MM.1S (cell line): Measurements from ENCODE around the gene RAD23A.

Experiments
- DNase-seq: peaks from one replicate; pipeline ENCODE4 v3.0.0-alpha.2; 2015
- H2AFZ ChIP-seq: fragments of 300-600 bp; sonication (generic); 2 replicates; pipeline ENCODE4 v1.6.0; 2016; ENCODE audit warnings: antibody characterized with exemption, low read length
- H3F3A ChIP-seq: fragments of 300-600 bp; sonication (generic); 2 replicates; pipeline ENCODE4 v1.6.1; 2016; ENCODE audit warnings: mild to moderate bottlenecking, antibody characterized with exemption, low read length, moderate library complexity, mixed read lengths; ENCODE audit not compliant: insufficient read depth
- H3K27ac ChIP-seq: fragments of 300-600 bp; sonication (generic); 2 replicates; pipeline ENCODE4 v1.5.1; 2016; ENCODE audit warnings: mild to moderate bottlenecking, low read length
- H3K27me3 ChIP-seq: fragments of 300-600 bp; sonication (generic); replicated peaks from 2 replicates; pipeline ENCODE4 v1.6.0; 2016; ENCODE audit warnings: low read length; ENCODE audit not compliant: insufficient read depth
- H3K36me3 ChIP-seq: fragments of 300-600 bp; sonication (generic); replicated peaks from 2 replicates; pipeline ENCODE4 v1.6.1; 2016; ENCODE audit warnings: mild to moderate bottlenecking, low read length, mixed read lengths; ENCODE audit not compliant: insufficient read depth
- H3K4me1 ChIP-seq: fragments of 300-600 bp; sonication (generic); 2 replicates; pipeline ENCODE4 v1.6.1; 2016; ENCODE audit warnings: low read length, mixed read lengths
- H3K4me2 ChIP-seq: fragments of 300-600 bp; sonication (generic); 2 replicates; pipeline ENCODE4 v1.6.0; 2016; ENCODE audit warnings: low read depth, low read length
- H3K4me3 ChIP-seq: fragments of 300-600 bp; sonication (generic); 2 replicates; pipeline ENCODE4 v1.5.1; 2016; ENCODE audit warnings: low read length, mixed read lengths
- H3K79me2 ChIP-seq: fragments of 300-600 bp; sonication (generic); 2 replicates; pipeline ENCODE4 v1.6.1; 2016; ENCODE audit warnings: mixed run types, low read length, mixed read lengths
- H3K9ac ChIP-seq: fragments of 300-600 bp; sonication (generic); 2 replicates; pipeline ENCODE4 v1.6.1; 2016; ENCODE audit warnings: low read length, mixed read lengths
- H3K9me2 ChIP-seq: fragments of 300-600 bp; sonication (generic); replicated peaks from 2 replicates; pipeline ENCODE4 v1.6.1; 2016; ENCODE audit warnings: mild to moderate bottlenecking, low read length, mixed read lengths; ENCODE audit not compliant: insufficient read depth
- H3K9me3 ChIP-seq: fragments of 300-600 bp; sonication (generic); replicated peaks from 2 replicates; pipeline ENCODE4 v1.6.1; 2016; ENCODE audit warnings: mild to moderate bottlenecking, low read length, mixed read lengths; ENCODE audit not compliant: insufficient read depth
- H4K20me1 ChIP-seq: fragments of 300-600 bp; sonication (generic); 2 replicates; pipeline ENCODE4 v1.6.1; 2016; ENCODE audit warnings: mild to moderate bottlenecking, low read length, moderate library complexity, mixed read lengths; ENCODE audit not compliant: insufficient read depth
- EZH2 ChIP-seq: fragments of 300-600 bp; sonication (generic); optimal IDR thresholded peaks from 2 replicates; pipeline ENCODE3; 2017; ENCODE audit warnings: low read depth, mild to moderate bottlenecking, antibody characterized with exemption, low read length, mixed read lengths
- EZH2phosphoT487 ChIP-seq: fragments of 300-600 bp; sonication (generic); IDR thresholded peaks from 2 replicates; pipeline ENCODE4 v1.6.1; 2018; ENCODE audit warnings: antibody characterized with exemption, low read length
- TF ChIP-seq, protein P1 (sequence below): fragments of 300-600 bp; sonication (generic); IDR thresholded peaks from 2 replicates; pipeline ENCODE4 v1.5.1; 2016; ENCODE audit warnings: antibody characterized with exemption, low read length, mixed read lengths

The RAD23A gene

DNA sequence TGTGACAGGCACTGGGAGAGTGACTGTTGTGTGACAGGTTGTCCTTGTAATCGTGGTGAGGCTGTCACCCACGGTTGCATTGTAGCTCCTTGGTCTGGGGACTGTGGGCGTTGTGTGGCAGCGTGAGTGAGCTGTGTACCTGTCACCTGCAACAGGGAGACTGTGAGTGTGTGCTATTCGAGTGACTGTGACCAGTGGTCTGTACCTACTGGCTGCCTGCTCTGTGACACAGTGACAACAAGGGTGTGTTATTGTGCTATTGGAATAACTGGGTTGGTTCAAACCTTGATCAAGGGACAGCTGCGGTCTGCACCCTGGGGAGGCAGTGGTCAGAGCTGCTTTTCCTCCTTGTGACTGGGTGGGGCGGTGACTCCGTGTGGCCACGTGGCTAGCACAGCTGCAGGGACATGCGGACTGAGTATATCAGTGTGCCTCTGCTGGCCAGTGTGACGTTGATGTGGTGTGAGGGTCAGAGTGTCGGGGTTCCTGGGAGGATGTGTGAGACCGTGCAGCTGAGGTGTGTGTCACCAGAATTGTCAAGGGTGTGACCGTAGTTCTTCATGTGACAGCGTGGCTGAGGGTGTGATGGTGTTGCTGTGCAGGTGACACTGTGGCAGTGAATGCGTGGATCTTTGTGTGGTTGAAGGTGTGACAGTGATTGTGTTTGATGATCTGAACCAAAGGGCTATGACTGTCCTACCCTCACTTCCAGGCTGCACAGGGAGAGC lies 39.6 kb downstream of the RAD23A start:
- Histone ChIP-seq H3K27ac (no peak overlapping the region), H3K27me3 (peaks cover 27% of the 10 kb centered on the region), H3K4me2 (peak overlapping the region; percentile 27)

GRCh38 chr19:12986726-12987125 lies 41.1 kb downstream of the RAD23A start:
- no peak overlapping the region for H3K9ac ChIP-seq
- no peaks in the 10 kb centered on the region for H3K79me2 ChIP-seq
- H3K27me3 ChIP-seq, result peaks cover 22% of the 10 kb centered on the region

More for the DNA sequence above, 39.6 kb downstream of the RAD23A start:
- peak; percentile 51 for DNase-seq
- no peaks in the 10 kb centered on the region for H3K9me3 ChIP-seq
- H3K4me3 ChIP-seq, result no peak overlapping the region
- H3K36me3 ChIP-seq, result no peaks in the 10 kb centered on the region
- H3K79me2 ChIP-seq, result no peaks in the 10 kb centered on the region
- H3K9me2 ChIP-seq, result no peaks in the 10 kb centered on the region
- TF ChIP-seq, protein P1, sequence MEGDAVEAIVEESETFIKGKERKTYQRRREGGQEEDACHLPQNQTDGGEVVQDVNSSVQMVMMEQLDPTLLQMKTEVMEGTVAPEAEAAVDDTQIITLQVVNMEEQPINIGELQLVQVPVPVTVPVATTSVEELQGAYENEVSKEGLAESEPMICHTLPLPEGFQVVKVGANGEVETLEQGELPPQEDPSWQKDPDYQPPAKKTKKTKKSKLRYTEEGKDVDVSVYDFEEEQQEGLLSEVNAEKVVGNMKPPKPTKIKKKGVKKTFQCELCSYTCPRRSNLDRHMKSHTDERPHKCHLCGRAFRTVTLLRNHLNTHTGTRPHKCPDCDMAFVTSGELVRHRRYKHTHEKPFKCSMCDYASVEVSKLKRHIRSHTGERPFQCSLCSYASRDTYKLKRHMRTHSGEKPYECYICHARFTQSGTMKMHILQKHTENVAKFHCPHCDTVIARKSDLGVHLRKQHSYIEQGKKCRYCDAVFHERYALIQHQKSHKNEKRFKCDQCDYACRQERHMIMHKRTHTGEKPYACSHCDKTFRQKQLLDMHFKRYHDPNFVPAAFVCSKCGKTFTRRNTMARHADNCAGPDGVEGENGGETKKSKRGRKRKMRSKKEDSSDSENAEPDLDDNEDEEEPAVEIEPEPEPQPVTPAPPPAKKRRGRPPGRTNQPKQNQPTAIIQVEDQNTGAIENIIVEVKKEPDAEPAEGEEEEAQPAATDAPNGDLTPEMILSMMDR, result no peak
- no peak for TF ChIP-seq EZH2
- TF ChIP-seq EZH2phosphoT487, result no peak
- H3K9ac ChIP-seq, result no peak overlapping the region
- no peaks in the 10 kb centered on the region for H4K20me1 ChIP-seq
- no peaks in the 10 kb centered on the region for H3F3A ChIP-seq
- no peak overlapping the region for H2AFZ ChIP-seq
- H3K4me1 ChIP-seq, result peaks cover 33% of the 10 kb centered on the region

DNA sequence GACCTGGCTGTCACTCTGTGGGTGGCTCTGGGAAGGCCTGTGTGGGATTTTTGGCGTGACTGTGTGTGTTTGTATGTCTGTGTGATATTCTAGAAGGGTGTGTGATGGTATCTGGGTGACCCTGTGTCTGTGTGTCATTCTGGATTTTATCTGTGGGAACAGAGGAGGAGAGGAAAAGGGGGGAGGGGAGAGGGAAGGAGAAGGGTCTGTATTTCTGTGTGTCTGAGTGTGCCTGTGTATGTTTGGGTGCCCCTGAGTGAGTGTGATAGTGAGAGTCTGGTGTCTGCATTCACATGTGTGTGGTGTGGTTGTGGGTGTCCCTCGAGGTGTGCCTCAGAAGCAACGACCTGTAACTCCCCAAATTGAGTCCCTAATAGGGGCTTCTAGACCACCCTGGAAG lies 41.5 kb downstream of the RAD23A start:
- Histone ChIP-seq H3K4me1 (peaks cover 33% of the 10 kb centered on the region), H2AFZ (no peak overlapping the region), H3K9me2 (no peaks in the 10 kb centered on the region), H3K27ac (peak overlapping the region; percentile 15; the same call in 1 of the 2 replicates), H4K20me1 (no peaks in the 10 kb centered on the region), H3K9me3 (no peaks in the 10 kb centered on the region), H3K27me3 (peaks cover 18% of the 10 kb centered on the region), H3K4me2 (peak overlapping the region; percentile 23; the same call in 1 of the 2 replicates), H3K36me3 (no peaks in the 10 kb centered on the region), H3F3A (no peaks in the 10 kb centered on the region), H3K79me2 (no peaks in the 10 kb centered on the region), H3K9ac (no peak overlapping the region), H3K4me3 (no peak overlapping the region)
- DNase-seq, result no peak
- TF ChIP-seq EZH2 (no peak), EZH2phosphoT487 (no peak)
- TF ChIP-seq, protein P1, result no peak

More at GRCh38 chr19:12986726-12987125, 41.1 kb downstream of the RAD23A start:
- Histone ChIP-seq H3K4me2 (no peak overlapping the region), H3K9me3 (no peaks in the 10 kb centered on the region), H3K36me3 (no peaks in the 10 kb centered on the region), H3F3A (no peaks in the 10 kb centered on the region), H3K4me3 (no peak overlapping the region), H2AFZ (no peak overlapping the region), H3K9me2 (no peaks in the 10 kb centered on the region), H3K27ac (no peak overlapping the region), H3K4me1 (peaks cover 33% of the 10 kb centered on the region), H4K20me1 (no peaks in the 10 kb centered on the region)
- DNase-seq, result no peak
- no peak for TF ChIP-seq EZH2phosphoT487

DNA sequence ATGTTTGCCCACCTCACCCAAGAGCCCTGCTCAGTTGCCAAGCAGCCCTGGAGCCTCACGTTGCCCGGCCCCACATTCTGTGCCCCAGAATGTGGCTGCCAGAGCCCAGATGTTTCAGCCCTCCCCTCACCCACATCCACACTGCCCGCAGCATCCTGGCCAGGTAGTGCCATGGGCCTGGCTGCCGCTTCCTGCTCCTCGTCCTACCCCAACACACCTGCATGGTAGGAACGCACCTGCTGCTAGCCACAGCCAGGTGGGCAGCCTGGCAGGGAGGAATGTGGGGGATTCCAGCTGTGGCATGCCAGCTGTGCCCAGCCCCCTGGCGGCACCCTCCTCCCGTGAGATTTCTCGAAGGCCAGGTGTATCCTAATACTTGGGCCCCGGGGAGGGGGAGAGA lies 42.1 kb downstream of the RAD23A start:
- Histone ChIP-seq H3K4me2 (peak overlapping the region; percentile 23; the same call in 1 of the 2 replicates), H2AFZ (no peak overlapping the region), H3K79me2 (no peaks in the 10 kb centered on the region), H3K9ac (no peak overlapping the region), H3K36me3 (no peaks in the 10 kb centered on the region), H3K27ac (peak overlapping the region; percentile 15; the same call in 1 of the 2 replicates), H4K20me1 (no peaks in the 10 kb centered on the region), H3K9me2 (no peaks in the 10 kb centered on the region), H3K9me3 (no peaks in the 10 kb centered on the region), H3F3A (no peaks in the 10 kb centered on the region), H3K4me1 (peaks cover 33% of the 10 kb centered on the region), H3K4me3 (no peak overlapping the region), H3K27me3 (peaks cover 12% of the 10 kb centered on the region)
- DNase-seq, result peak; percentile 75
- TF ChIP-seq EZH2 (no peak), EZH2phosphoT487 (no peak)
- TF ChIP-seq, protein P1, result no peak
